Endothelial cell of hepatic sinusoid (primary cell): ENCODE data around the gene RIMS3.
"Not testable (repeated sequence)": the region's sequence is repeated elsewhere in the genome, so short reads cannot be mapped to it uniquely, and the experiment has no call there.

Source experiments
- in situ Hi-C: cut with HindIII; loops from 2 replicates; pipeline ENCODE4 v1.10.0; 2017; ENCODE audit warnings: low sequenced_read_pairs

RIMS3 gene

GRCh38 chr1:40594187-40594531 is 71.3 kb downstream of the RIMS3 start:
- in situ Hi-C loops, result no loop called here

DNA sequence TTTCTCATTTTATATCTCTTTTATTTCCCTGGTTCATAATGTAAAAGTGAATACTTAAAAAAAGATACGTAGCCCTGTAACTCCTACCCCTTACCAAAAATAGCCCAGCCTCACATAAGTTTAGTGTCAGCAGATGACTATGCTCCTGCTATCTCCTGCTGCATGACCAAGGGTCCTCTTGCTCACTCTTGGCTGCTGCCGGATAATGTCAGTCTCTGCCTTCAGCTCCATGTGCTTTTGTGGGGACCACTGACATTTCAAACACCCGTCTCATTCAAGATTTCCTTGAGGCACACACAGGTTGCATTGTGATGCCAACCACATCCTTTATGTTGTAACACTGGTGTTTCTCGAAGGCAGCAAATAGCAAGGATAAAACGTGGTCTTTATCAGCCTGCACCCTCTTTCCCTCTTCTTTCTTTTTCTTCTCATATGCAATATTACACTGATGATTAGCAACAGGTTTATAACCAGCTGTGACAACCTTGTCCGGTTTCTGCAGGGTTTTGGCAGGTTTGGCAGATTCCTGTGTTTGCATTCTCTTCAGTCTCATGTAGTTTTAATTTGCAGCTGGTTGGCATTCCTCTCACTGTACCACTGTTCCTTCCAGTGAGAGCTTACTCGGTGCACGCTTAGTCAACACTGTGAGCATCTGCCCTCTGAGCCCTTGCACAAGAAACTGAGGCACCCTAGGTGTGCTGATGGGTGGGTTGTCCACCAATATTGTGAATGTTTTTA is 71.9 kb downstream of the RIMS3 start:
- in situ Hi-C loops, result no loop called here

DNA sequence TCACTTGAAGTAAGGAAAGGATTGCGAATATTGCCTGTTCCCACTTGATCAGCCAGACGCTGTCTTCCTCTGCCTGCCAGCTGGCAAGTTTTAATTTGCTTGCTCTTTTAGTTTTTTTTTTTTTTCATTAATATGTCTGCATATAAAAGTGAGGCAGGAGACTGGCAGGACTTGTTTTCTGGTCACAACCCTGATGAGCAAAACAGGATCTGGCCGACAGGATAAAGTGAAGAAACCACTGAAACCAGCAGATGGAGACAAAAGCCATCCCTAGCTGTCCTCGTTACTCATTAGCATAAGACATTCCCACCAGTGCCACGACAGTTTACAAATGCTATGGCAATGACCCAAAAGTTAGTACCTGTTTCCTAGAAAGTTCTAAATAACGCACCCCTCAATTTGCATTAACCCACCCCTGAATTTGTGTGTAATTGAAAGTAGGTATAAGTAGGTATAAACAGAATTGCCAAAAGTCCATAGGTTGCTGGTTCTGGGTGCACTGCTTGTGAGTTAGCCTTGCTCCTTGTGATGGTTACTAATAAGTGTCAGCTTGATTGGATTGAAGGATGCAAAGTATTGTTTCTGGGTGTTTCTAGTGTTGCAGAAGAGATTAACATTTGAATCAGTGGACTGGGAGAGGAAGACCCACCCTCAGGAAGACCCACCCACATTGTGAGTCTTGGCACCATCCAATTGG is 73.2 kb downstream of the RIMS3 start:
- in situ Hi-C loops, result no loop called here

DNA sequence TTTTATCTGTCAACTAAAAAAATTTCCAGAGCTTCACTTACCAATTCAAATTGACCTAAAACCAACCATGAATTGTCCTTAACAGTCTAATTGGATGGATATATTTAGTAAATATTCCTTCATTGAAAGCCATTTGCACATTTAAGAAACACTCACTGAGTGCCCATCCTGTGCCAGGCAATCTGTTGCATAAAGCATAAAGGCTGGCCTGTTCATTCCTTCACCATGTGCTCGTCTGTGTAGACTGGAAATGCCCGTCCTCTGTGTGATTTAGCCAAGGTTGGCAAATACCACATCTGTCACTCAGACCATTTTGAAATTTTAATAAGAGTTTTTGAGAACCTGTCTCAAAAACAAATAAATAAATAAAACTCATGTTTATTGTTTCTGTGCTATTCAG is 76.9 kb downstream of the RIMS3 start:
- in situ Hi-C loops, result no loop called here

- in situ Hi-C loops, result no loop called here
These were observed 81.5 kb downstream of the RIMS3 start for GRCh38 chr1:40583980-40584379.

GRCh38 chr1:40582116-40582515 is 83.4 kb downstream of the RIMS3 start:
- in situ Hi-C loops, result no loop called here

- in situ Hi-C loops, result no loop called here
These were observed 90.1 kb downstream of the RIMS3 start for GRCh38 chr1:40575336-40575735.

DNA sequence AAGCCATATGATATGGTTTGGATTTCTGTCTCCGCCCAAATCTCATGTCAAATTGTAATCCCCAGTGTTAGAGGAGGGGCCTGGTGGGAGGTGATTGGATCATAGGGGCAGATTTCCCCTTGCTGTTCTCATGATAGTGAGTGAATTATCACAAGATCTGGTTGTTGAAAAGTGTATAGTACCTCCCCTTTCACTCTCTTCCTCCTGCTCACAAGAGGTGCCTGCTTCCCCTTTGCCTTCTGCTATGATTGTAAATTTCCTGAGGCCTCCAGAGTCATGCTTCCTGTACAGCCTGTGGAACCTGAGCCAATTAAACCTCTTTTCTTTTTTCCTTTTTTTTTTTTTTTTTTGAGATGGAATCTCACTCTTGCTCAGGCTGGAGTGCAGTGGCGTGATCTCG is 90.7 kb downstream of the RIMS3 start:
- in situ Hi-C loops, result not testable (repeated sequence)
